T-cell (primary cell): ENCODE measurements around the gene CFDP1. TPM values are rescaled to one million over a fixed set of nuclear protein-coding genes. Genes with fewer than 3 reads are reported as not detected.
A peak's percentile ranks its signal among the peaks of the same experiment; 100 is the strongest.

Source experiments
- ATAC-seq, 4 experiments: fragments of 200-7000 bp in 3 of 4; fragments of 150-1000 bp in 1 of 4; cut with Tn5 transposase; replicated peaks in 1 of 4; 1 replicate in 3 of 4; 2 replicates in 1 of 4; pipeline ENCODE4 v1.10.0; 2021; ENCODE audit warnings: moderate library complexity in 3 of 4, mild to moderate bottlenecking in 2 of 4, moderate number of reproducible peaks in 1 of 4
- CTCF ChIA-PET, 2 donors: fragments of 300-600 bp; sonication (Branson Sonifier 250); formaldehyde crosslinking; loops; one replicate each; lab custom pipeline; 2022; ENCODE audit warnings: antibody characterized with exemption in 2 of 2; lab: Charles Lee
- POLR2A ChIA-PET, 2 donors: fragments of 300-600 bp; sonication (Branson Sonifier 250); formaldehyde crosslinking; loops; one replicate each; lab custom pipeline; 2022; ENCODE audit warnings: antibody characterized with exemption in 2 of 2; lab: Charles Lee
- DNase-seq, 35 experiments: peaks; one replicate each; pipeline versions ENCODE4 v3.0.0 to v3.0.0-alpha.2; 2013 to 2023
- H3K27ac ChIP-seq: one replicate; pipeline ENCODE4 v1.5.1; 2013; ENCODE audit warnings: low read length
- H3K27me3 ChIP-seq, 2 experiments: replicated peaks in 1 of 2; 1 replicate in 1 of 2; 2 replicates in 1 of 2; pipeline versions ENCODE4 v1.6.1 to v1.7.0; 2013; ENCODE audit warnings: low read length in 1 of 2, mixed read lengths in 1 of 2; ENCODE audit not compliant: control insufficient read depth in 2 of 2, insufficient read depth in 2 of 2; ENCODE audit errors: extremely low read depth in 1 of 2
- H3K36me3 ChIP-seq, 2 donors: 1 replicate in 1 of 2; 2 replicates in 1 of 2; pipeline versions ENCODE4 v1.6.1 to v1.7.0; 2013; ENCODE audit warnings: low read length in 1 of 2; ENCODE audit not compliant: control insufficient read depth in 2 of 2, insufficient read depth in 1 of 2; ENCODE audit errors: extremely low read depth in 1 of 2
- H3K4me1 ChIP-seq, 2 experiments: 1 replicate in 1 of 2; 2 replicates in 1 of 2; pipeline versions ENCODE4 v1.6.1 to v1.7.0; 2013; ENCODE audit warnings: low read length in 2 of 2, mixed read lengths in 1 of 2; ENCODE audit not compliant: insufficient read depth in 2 of 2, control insufficient read depth in 1 of 2; ENCODE audit errors: extremely low read depth in 1 of 2
- H3K4me3 ChIP-seq, 2 donors: 1 replicate in 1 of 2; 2 replicates in 1 of 2; pipeline versions ENCODE4 v1.5.1 to v1.7.0; 2013; ENCODE audit warnings: mild to moderate bottlenecking in 2 of 2, low read length in 1 of 2, moderate library complexity in 1 of 2; ENCODE audit not compliant: control insufficient read depth in 1 of 2; ENCODE audit errors: extremely low read depth in 1 of 2
- H3K9me3 ChIP-seq: 2 replicates; pipeline ENCODE4 v1.7.0; 2013
- H3K27ac Mint-ChIP-seq, 2 donors: one replicate each; pipeline ENCODE4 v1.8.0; 2020 to 2021; ENCODE audit warnings: mild to moderate bottlenecking in 2 of 2, mixed read lengths in 2 of 2
- H3K27me3 Mint-ChIP-seq, 2 donors: one replicate each; pipeline ENCODE4 v1.8.0; 2021 to 2022; ENCODE audit warnings: mixed read lengths in 2 of 2
- H3K36me3 Mint-ChIP-seq: one replicate; pipeline ENCODE4 v1.8.0; 2021; ENCODE audit warnings: mixed read lengths
- H3K4me1 Mint-ChIP-seq, 3 donors: one replicate each; pipeline ENCODE4 v1.8.0; 2020 to 2022; ENCODE audit warnings: mixed read lengths in 3 of 3, mild to moderate bottlenecking in 1 of 3
- H3K4me3 Mint-ChIP-seq, 3 donors: one replicate each; pipeline ENCODE4 v1.8.0; 2020 to 2022; ENCODE audit warnings: mild to moderate bottlenecking in 3 of 3, mixed read lengths in 3 of 3, moderate library complexity in 3 of 3
- H3K9me3 Mint-ChIP-seq, 3 donors: one replicate each; pipeline ENCODE4 v1.8.0; 2020 to 2022; ENCODE audit warnings: mixed read lengths in 3 of 3
- WGBS: methylation state at CpG from one replicate; pipeline ENCODE4 v1.1.5; 2013; ENCODE audit warnings: missing lambda C conversion rate; ENCODE audit not compliant: insufficient coverage; 5-methylcytosine and 5-hydroxymethylcytosine counted together
- total RNA-seq, 35 experiments: library from RNA in 6 of 35; stranded (reverse) in 6 of 35; fragments of 120-200 nt in 1 of 35; gene quantifications; one replicate each; pipeline versions ENCODE4 v1.2.1 to v1.2.4 and lab custom pipeline; 2013 to 2026

CFDP1 gene
- total RNA-seq, 5 donors from 2014 or later (not counting 1 experiment from before 2014, with no cell fraction given), result 30.8 to 36.5 (median 34.2) TPM

DNA sequence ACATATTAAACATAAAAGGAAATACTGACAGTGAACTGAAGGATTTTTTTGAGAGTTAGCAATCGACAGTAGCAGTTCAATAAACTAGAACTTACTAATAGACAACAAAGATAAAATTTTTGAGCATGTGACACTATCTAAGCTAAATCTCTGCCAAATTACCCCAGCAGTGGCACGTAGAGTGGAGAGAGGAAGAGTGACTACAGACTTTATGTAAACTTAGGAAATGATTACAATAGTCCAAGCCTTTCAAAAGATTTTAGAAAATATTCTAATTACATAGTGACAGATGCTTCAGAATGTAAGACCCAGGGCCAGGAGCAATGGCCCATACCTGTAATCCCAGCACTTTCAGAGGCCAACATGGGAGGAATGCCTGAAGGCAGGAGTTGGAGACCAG is 52.4 kb downstream of the CFDP1 start:
- H3K27me3 ChIP-seq, result no peaks in the 10 kb centered on the region
- H3K27ac ChIP-seq, result peak overlapping the region; percentile 38
- Mint-ChIP-seq H3K27ac (peak overlapping the region; percentile 66 to 83), H3K27me3 (no peaks in the 10 kb centered on the region), H3K4me1 (peaks cover 46 to 54% (median 52%) of the 10 kb centered on the region in 3 donors), H3K36me3 (peaks cover 43% of the 10 kb centered on the region), H3K4me3 (peak overlapping the region; percentile 59 to 78 (median 62)), H3K9me3 (no peaks in the 10 kb centered on the region)
- peaks cover 0 to 12% of the 10 kb centered on the region in 2 donors for H3K36me3 ChIP-seq
- ATAC-seq, result peak in 2 of 4 experiments; percentile 19 to 37
- no peaks in the 10 kb centered on the region for H3K9me3 ChIP-seq
- H3K4me3 ChIP-seq, result no peak overlapping the region
- CTCF ChIA-PET, result interaction anchor here (0.5 to 3.6 kb wide), 13 partner anchors 8 to 181 kb away, joined by 3 to 32 read pairs (median 4); partner anchors contain the start of gene TMEM170A (in 1 of the 2)
- peak in 1 of 35 experiments; percentile 21 for DNase-seq
- WGBS, result no CpG with 5 or more reads among the region's 2 CpGs
- H3K4me1 ChIP-seq, result peaks cover 18 to 29% of the 10 kb centered on the region in 2 experiments
- POLR2A ChIA-PET, result interaction anchor here in 1 of 2 donors (0.7 kb wide), 1 partner anchor 145 kb away, joined by 3 read pairs; no protein-coding TSS in a partner anchor

DNA sequence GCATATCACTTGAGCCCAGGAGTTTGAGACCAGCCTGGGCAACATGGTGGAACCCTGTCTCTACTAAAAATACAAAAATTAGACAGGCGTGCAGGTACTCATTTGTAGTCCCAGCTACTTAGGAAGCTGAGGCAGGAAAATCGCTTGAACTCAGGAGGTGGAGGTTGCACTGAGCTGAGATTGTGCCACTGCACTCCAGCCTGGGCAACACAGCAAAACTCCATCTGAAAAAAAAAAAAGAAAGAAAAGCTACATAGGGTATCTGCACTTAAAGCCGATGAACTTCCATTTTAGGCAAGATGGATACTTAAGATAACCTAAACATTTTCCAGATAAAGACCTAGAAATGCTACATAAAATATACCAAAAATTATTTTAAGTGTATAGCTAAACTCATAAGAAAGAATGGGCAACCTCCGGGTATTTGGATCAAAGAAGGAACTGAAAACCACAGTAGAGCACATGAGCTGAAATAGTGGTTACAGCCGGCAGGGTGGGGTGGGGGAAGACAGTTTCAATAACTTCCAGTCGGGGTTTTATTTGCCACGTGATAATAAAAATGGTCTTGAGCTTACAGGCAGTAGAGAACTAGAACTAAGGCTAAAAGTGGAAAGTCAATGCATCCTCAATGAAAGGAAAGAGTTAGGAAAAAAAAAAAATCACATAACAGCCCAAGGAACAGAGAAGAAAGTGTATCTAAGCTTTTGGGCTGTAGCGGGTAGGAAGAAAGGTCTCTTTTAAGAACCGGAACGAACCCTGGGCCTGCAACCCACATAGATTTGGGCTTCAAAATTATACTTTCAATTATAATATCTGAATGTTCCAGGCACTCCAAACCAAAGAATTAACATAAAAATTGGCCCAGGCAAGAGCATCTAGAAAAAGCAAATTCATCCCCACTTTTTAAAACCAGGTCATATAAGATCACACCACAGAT is 53.1 kb downstream of the CFDP1 start:
- ChIA-PET POLR2A (interaction anchor here (0.6 to 0.7 kb wide), 5 partner anchors 22 to 272 kb away, joined by 3 read pairs; partner anchors contain the start of gene TMEM231 (in 1 of the 2)), CTCF (interaction anchor here (0.5 to 3.6 kb wide), 20 partner anchors 9 to 216 kb away, joined by 3 to 32 read pairs (median 4); partner anchors contain the start of gene TMEM170A (in 1 of the 2))
- peak; percentile 90 to 97 (median 94) for ATAC-seq
- H3K4me1 Mint-ChIP-seq, result peaks cover 46 to 54% (median 52%) of the 10 kb centered on the region in 3 donors
- H3K36me3 Mint-ChIP-seq, result peaks cover 44% of the 10 kb centered on the region
- H3K27me3 Mint-ChIP-seq, result no peaks in the 10 kb centered on the region
- Histone ChIP-seq H3K4me1 (peaks cover 18 to 29% of the 10 kb centered on the region in 2 experiments), H3K9me3 (no peaks in the 10 kb centered on the region), H3K4me3 (no peak overlapping the region), H3K36me3 (peaks cover 0 to 12% of the 10 kb centered on the region in 2 donors), H3K27me3 (no peaks in the 10 kb centered on the region), H3K27ac (peak overlapping the region; percentile 38)
- peak overlapping the region; percentile 66 to 83 for H3K27ac Mint-ChIP-seq
- H3K4me3 Mint-ChIP-seq, result peak overlapping the region; percentile 59 to 78 (median 62)
- WGBS, result 0% methylated on average over 1 of the region's 10 CpGs
- H3K9me3 Mint-ChIP-seq, result no peaks in the 10 kb centered on the region
- peak; percentile 5 to 68 (median 40) for DNase-seq

DNA sequence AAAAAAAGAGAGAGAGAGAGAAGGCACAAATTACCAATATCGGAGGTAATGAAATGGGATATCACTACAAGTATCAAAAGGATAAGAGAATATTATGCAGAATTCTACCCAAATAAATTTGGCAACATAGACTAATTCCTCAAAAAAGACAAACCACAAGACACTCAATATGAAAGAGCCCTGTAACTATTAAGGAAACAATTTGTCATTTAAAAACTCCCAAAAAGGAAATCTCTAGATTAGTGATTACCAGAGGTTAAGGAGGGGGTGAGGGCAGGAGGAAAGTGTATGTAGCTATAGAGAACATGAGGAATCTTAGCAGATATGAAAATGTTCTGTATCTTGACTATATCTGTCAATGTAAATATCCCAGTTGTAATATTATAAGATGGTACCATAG is 54.0 kb downstream of the CFDP1 start:
- Mint-ChIP-seq H3K9me3 (no peaks in the 10 kb centered on the region), H3K27ac (peak overlapping the region in 1 of 2 donors; percentile 12), H3K4me3 (peak overlapping the region in 1 of 3 donors; percentile 78), H3K36me3 (peaks cover 47% of the 10 kb centered on the region), H3K4me1 (peaks cover 46 to 54% (median 52%) of the 10 kb centered on the region in 3 donors), H3K27me3 (no peaks in the 10 kb centered on the region)
- Histone ChIP-seq H3K9me3 (no peaks in the 10 kb centered on the region), H3K4me1 (peaks cover 18 to 29% of the 10 kb centered on the region in 2 experiments), H3K4me3 (no peak overlapping the region), H3K27ac (no peak overlapping the region), H3K27me3 (no peaks in the 10 kb centered on the region), H3K36me3 (peaks cover 0 to 12% of the 10 kb centered on the region in 2 donors)
- no peak for ATAC-seq
- POLR2A ChIA-PET, result no interaction called here
- no peak for DNase-seq
- CTCF ChIA-PET, result interaction anchor here (0.5 to 3.3 kb wide), 5 partner anchors 41 to 268 kb away, joined by 3 to 23 read pairs (median 4); partner anchors contain the start of genes KARS1 (in 1 of the 2) and TERF2IP (in 1 of the 2)
- no CpG with 5 or more reads among the region's 1 CpG for WGBS

DNA sequence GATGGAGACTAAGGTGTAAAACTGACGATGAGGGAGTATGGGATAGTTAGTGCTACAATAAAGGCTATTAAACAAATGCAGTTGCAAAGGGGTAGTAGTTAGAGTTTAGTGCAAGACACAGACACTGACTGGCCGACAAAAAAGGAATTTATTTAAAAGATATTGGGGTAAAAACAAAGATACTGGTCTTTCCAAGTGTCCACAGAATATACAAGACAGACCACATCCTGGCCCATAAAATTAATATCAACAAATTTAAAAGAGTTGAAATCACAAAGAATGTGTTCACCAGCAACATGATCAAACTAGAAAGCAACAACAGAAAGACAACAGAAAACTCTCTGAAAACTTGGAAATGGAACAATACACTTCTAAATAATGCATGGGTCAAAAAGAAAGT is 54.7 kb downstream of the CFDP1 start:
- Mint-ChIP-seq H3K4me1 (peaks cover 46 to 54% (median 52%) of the 10 kb centered on the region in 3 donors), H3K27me3 (no peaks in the 10 kb centered on the region), H3K36me3 (peaks cover 47% of the 10 kb centered on the region), H3K4me3 (peak overlapping the region in 1 of 3 donors; percentile 3), H3K27ac (peak overlapping the region in 1 of 2 donors; percentile 12), H3K9me3 (no peaks in the 10 kb centered on the region)
- no peaks in the 10 kb centered on the region for H3K27me3 ChIP-seq
- H3K4me1 ChIP-seq, result peaks cover 18 to 29% of the 10 kb centered on the region in 2 experiments
- H3K36me3 ChIP-seq, result peaks cover 3 to 12% of the 10 kb centered on the region in 2 donors
- H3K9me3 ChIP-seq, result no peaks in the 10 kb centered on the region
- H3K4me3 ChIP-seq, result no peak overlapping the region
- POLR2A ChIA-PET, result interaction anchor here in 1 of 2 donors (0.6 kb wide), 1 partner anchor 302 kb away, joined by 3 read pairs; no protein-coding TSS in a partner anchor
- CTCF ChIA-PET, result interaction anchor here (0.6 to 3.3 kb wide), 4 partner anchors 9 to 269 kb away, joined by 3 to 23 read pairs (median 4); partner anchors contain the start of genes KARS1 (in 1 of the 2) and TERF2IP (in 1 of the 2)
- H3K27ac ChIP-seq, result no peak overlapping the region
- ATAC-seq (no peak), DNase-seq (no peak)
- WGBS, result 83% methylated on average over 1 of the region's 2 CpGs

DNA sequence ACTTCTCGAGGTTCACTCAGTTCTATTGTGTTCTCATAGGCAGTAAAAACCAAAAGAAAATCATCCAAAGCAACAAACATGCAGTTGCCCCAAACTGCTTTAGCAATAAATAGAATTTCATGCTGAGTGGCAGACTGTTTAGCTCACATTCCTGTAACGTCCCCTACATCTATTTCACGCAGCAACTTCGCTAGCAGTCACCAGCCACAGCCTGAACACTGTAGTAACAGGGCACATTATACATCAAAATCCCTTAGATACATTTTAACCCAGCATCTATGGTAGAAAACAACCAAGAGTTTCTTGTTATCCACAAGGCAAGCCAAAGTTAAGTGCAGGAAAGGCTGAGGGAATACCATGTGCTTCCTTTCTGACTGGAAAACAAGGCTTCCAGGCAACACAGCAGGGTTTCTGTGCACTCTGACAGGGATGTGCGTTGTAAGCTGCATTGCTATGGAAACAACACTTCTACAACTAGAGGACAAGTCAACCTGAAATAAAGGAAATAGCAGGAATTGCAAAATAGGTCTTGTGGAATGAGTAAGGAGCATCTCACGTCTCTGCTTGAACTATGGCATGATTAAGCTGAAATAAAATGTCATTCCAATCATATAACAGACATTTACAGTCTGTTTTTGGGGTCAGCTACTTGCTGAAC is 55.4 kb downstream of the CFDP1 start:
- Histone ChIP-seq H3K4me1 (peaks cover 18 to 29% of the 10 kb centered on the region in 2 experiments), H3K27me3 (no peaks in the 10 kb centered on the region), H3K9me3 (no peaks in the 10 kb centered on the region), H3K27ac (no peak overlapping the region), H3K4me3 (no peak overlapping the region), H3K36me3 (peaks cover 3 to 12% of the 10 kb centered on the region in 2 donors)
- ChIA-PET CTCF (interaction anchor here in 1 of 2 donors (0.5 to 3.3 kb wide), 4 partner anchors 10 to 176 kb away, joined by 3 to 23 read pairs (median 4); no protein-coding TSS in a partner anchor), POLR2A (no interaction called here)
- Mint-ChIP-seq H3K27me3 (no peaks in the 10 kb centered on the region), H3K36me3 (peaks cover 44% of the 10 kb centered on the region), H3K4me3 (no peak overlapping the region), H3K4me1 (peaks cover 45 to 53% (median 52%) of the 10 kb centered on the region in 3 donors), H3K9me3 (no peaks in the 10 kb centered on the region), H3K27ac (no peak overlapping the region)
- DNase-seq (no peak), ATAC-seq (no peak)
- WGBS, result 95% methylated on average over 4 of the region's 6 CpGs
